HL-60 (cell line): ENCODE data around the gene LY86.

ENCODE experiments used
- POLR2AphosphoS5 ChIP-seq: IDR thresholded peaks from 2 replicates; pipeline ENCODE4 v1.6.1; 2012; ENCODE audit warnings: low read depth
- TF ChIP-seq, protein P1 (sequence below): IDR thresholded peaks from one replicate; pipeline ENCODE4 v1.5.1; 2011; ENCODE audit warnings: low read length, control low read depth, inconsistent platforms; ENCODE audit not compliant: insufficient read depth

DNA sequence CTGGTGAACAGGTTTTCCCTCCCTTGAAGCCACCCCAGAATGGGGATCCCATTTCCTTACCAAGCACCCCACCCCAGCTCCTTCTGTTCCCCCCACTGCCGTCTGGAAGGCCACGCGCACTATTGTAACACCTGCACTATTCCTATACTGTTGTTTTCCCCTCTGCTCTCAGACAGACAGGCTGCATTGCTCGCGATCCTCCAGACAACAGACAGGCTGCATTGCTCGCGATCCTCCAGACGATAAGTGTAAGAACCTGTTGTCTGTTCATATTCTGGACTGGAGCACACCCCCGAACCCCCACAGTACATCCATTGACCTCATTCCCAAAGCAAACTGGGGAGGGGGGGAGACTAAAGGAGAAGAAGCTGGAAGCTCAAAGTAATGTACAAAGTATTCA lies 72.7 kb downstream of the LY86 start:
- TF ChIP-seq POLR2AphosphoS5 = no peak
- TF ChIP-seq, protein P1, sequence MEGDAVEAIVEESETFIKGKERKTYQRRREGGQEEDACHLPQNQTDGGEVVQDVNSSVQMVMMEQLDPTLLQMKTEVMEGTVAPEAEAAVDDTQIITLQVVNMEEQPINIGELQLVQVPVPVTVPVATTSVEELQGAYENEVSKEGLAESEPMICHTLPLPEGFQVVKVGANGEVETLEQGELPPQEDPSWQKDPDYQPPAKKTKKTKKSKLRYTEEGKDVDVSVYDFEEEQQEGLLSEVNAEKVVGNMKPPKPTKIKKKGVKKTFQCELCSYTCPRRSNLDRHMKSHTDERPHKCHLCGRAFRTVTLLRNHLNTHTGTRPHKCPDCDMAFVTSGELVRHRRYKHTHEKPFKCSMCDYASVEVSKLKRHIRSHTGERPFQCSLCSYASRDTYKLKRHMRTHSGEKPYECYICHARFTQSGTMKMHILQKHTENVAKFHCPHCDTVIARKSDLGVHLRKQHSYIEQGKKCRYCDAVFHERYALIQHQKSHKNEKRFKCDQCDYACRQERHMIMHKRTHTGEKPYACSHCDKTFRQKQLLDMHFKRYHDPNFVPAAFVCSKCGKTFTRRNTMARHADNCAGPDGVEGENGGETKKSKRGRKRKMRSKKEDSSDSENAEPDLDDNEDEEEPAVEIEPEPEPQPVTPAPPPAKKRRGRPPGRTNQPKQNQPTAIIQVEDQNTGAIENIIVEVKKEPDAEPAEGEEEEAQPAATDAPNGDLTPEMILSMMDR = no peak
